ENCODE data around the gene PNRC1.
"Not testable (repeated sequence)": the region's sequence is repeated elsewhere in the genome, so short reads cannot be mapped to it uniquely, and the experiment has no call there.

PNRC1 gene

DNA sequence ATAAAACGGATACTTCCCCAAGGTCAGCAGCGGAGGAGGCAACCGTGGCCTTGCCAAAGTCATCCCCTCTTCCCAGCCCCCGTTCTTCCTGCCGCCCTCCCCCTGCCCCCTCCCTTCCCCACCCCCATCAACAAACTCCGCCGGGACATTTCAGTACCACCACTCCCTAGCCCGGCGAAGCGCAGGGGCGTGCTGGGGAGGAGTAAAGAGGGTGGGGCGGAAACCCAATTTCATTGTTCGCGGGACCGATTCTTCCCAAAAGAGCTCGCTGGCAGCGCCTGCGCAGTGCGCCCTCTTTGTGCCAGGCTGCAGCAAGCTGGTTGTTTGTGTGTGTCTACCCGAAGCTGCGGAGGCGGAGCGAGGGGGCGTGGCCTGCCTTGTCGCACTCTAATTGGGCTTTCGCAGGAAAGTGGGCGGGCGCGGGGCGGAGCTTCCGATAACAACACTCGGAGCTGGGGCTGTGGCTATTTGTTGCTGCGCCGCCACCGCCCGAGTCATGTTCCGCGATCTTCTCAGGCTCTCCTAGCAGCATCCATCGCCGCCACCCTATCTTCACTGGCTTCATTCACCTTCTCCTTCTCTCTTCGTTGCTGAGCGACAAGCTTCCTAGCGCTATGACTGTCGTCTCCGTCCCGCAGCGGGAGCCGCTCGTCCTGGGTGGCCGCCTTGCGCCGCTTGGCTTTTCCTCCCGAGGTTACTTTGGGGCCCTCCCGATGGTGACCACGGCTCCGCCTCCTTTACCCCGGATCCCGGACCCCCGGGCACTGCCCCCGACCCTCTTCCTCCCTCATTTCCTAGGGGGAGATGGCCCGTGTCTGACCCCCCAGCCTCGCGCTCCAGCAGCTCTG is at the start of gene PNRC1:
Gene PNRC1, plus strand, starts transcription at position 471 of the 848 bp plus-strand sequence. Its CDS starts 144 bp downstream, at position 615.
- DNase-seq (ENCODE audit: low read depth) = peak; percentile 100

DNA sequence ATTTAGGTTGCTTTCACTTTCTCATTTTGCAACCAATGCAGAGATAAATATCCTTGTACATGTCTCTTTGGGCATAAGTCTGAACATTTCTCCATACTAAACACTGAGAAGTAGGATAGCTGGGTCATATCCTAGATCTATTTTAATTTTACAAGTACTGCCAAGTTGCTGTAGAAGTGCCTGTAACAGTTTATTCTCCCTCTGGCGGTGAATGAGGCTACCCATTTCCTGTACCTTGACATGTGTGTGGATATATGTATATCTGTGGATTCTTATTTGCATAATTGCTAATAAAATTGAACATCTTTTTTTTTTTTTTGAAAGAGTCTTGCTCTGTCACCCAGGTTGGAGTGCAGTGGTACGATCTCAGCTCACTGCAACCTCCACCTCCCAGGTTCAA is 48.0 kb upstream of the PNRC1 start:
- no peak for DNase-seq (ENCODE audit: low read depth)

DNA sequence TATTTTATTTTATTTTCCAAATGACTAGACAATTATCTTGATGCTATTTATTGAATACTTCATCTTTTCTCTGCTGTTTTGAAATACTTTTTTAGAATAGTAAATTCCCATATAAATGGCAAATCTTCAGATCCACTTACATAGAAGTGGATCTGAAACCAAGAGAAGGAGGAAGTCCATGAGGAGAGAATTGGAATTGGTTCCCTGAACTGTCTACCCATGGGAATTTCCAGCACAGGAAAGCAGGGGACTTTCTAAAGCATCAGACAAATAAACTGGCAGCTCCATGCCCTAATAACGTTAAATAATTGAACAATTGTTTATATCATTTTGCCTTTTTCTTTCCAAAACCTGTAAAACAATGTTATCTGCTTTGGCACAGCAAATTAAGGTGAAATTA is 47.1 kb upstream of the PNRC1 start:
- no peak for DNase-seq (ENCODE audit: low read depth)

DNA sequence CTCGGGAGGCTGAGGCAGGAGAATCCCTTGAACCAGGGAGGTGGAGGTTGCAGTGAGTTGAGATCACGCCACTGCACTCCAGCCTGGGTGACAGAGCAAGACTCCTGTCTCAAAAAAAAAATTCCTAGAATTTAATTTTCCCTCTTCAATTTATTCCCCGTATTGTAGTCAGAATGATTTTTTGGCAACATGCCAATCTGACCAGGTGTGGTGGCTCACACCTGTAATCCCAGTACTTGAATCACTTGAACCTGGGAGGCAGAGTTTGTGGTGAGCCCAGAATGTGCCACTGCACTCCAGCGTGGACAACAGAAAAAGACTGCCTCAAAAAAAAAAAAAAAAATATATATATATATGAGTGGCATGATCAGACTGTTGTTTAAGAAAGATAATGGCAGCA is 46.4 kb upstream of the PNRC1 start:
- DNase-seq (ENCODE audit: low read depth) = not testable (repeated sequence)

DNA sequence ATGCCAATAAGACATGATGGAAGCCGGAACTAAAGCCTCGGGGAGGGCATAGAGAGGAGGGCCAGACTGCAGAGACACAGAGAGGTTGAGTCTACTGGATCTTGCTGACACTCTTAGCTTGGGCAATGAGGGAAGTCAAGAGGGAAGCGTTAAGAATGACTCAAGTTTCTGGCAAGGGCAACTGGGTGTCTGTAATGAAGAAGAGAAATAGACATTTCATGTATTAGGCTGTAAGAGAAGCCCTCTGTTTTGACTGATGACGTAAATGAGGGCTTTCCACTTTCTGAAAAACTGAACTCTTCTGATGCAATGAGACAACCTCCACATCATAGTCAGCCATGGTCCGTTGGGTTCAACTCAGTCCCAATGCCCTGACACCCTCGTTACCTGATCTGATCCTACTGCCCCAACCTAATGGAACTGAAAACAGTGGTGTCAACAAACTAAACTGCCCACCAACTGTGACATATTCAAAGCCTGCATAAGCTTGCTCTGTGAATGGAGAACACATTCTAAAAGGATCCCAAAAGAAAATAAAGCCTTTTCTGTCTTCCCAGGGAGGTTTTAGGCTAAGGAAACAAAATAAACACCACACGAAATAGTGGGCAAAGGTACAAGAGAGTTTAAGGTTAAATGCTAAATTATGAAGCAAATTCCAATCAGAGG is 45.8 kb upstream of the PNRC1 start:
- DNase-seq (ENCODE audit: low read depth) = no peak

DNA sequence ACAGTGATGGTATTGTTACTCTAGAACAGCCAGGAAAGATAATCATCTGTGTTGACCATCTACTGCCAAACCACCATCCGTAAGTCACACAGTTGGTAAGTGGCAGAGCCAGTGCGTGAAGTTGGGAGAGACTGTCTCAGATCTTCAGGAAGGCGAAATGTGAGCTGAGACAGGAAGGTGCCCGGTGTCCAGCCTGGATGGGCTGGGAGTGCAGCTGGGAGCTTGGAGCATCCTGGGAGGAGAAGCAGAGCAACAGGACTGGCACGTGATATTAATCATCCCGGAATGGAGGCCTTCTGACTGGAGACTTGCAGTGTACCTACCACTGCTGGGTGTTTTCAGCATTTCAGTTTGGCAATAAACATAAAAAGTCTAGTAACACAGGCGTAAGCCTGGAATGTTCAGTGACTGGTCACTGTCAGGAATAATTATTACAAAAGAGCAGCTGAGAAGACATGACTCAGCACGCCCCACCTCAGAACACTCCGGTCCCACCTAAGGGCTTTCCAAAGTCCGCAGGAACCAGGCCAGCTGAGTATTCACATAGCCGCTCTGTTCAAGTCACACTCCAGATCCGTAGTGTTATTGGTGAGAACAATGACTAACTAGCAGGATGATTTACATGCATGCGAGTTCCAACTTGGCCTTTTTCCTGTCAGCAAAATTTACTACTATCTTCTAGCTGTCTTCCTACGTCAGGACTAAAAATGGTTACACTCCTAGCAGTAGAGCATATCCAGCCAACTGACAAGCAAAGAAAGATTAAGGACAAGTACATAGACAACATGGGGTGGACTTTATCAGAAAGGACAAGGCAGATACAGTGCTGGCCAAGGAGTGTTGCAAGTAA is 45.1 kb upstream of the PNRC1 start:
- no peak for DNase-seq (ENCODE audit: low read depth)

DNA sequence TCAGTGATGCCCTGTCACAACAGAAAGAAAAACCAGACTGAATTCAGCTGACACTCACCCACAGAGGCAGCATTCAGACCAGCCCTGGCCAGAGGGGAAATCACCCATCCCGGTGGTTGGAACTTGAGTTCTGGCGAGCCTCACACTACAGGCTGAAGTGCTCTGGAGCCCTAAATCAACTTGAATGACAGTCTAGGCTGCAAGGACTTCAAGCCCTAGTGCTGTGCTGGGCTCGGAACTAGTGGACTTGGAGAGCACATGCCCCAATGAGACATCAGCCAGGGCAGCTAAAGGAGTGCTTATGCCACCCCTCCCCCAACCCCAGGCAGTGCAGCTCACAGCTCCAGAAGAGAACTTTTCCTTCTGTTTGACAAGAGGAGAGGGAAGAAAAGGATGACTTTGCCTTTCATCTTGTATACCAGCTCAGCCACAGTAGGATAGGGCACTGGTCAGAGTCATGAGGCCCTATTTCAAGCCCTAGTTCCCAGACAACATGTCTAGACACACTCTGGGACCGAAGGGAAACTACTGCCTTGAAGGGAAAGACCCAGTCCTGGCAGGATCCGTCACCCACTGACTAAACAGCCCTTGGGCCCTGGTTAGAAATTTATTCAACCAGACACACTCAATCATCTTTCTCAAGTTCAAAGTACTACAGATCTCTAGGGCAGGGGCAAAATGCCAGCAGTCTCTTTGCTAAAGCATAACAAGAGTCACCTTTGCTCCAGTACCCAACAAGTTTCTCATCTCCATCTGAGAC is 43.2 kb upstream of the PNRC1 start:
- DNase-seq (ENCODE audit: low read depth) = no peak

DNA sequence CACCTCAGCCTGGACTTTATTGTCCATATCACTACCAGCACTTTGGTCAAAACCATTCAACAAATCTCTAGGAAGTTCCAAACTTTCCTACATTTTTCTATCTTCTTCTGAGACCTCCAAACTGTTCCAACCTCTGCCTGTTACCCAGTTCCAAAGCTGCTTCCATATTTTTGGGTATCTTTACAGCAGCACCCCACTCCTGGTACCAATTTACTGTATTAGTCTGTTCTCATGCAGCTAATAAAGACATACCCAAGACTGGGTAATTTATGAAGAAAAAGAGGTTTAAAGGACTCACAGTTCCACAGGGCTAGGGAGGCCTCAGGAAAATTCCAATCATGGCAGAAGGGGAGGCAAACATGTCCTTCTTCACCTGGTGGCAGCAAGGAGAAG is 42.7 kb upstream of the PNRC1 start:
- not testable (repeated sequence) for DNase-seq (ENCODE audit: low read depth)

DNA sequence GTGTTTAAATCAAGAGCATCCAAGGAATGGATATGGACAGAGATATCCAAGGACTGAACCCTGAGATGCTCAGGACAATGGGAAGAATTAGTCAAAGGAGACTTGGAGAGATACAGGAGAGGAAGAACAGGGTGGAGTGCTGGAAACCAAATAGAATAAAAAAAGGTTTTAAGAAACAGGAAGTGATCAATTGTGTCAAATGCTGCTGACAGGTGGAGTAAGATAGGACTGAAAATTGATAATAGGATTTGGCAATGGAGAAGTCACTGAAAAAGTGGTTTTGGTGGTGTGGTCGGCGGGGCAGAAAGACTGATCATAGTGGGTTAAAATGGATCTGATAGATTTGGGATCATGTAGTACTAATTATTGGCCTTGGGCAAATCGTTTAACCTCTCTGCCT is 37.9 kb upstream of the PNRC1 start:
- DNase-seq (ENCODE audit: low read depth) = no peak

DNA sequence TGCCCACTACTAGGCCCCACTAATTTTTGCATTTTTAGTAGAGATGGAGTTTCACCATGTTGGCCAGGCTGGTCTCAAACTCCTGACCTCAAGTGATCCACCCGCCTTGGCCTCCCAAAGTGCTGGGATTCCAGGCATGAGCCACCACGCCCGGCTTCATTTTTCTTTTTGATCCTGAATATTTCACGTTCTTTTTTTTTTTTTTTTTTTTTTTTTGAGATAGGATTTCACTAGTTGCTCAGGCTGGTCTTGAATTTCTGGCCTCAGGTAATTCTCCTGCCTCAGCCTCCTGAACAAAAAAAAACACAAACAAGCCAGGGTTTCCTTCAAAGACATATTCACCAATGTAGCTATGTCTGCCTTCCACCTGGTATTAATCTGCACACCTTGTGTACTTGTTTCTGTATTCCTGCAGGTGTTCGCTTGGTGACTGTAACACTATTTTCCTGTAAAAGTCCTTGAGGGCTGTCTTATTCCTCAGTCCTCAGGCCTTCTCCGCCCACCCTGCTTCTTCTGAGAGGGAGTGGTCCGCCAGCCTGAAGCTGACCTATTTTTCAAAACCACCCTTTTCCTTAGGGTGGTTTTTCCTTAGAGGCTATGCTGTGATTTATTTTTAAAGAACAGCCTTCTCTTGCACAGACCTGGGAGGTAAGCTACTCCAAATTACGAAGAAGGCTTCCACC is 36.1 kb upstream of the PNRC1 start:
- DNase-seq (ENCODE audit: low read depth) = no peak

DNA sequence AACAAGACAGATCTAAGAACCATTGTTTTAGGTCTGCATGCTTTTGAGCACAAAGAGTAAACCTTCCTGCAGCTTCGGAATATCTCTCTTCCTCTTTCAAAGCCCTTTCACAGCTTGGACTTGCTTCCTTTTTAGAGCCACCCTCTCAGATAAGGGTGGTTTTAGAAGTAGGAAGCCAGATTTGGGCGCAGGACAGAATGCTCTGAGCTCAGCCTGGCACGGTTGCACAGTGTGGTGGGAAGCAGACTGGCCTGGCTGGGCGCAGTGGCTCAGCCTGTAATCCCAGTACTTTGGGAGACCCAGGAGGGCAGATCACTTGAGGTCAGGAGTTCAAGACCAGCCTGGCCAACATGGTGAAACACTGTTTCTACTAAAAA is 35.6 kb upstream of the PNRC1 start:
- DNase-seq (ENCODE audit: low read depth) = no peak

DNA sequence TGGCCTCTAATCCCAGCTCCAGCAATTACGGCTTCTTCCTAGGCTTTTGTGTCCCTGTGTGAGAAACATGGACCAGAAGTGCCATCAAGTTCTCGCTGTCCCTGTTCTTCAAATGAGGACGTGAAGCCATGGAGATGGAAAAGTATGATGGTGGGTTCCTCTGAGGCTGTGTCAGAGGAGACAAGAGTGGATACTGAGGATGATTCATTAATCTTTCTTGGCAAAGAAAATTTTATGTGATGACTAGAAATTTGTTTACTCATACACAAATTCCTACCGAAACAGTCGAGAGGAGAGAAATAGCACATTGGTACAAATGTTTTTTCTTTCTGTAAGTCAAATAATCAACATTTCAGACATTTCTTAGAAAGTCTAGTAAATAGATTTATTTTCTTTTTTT is 35.0 kb upstream of the PNRC1 start:
- DNase-seq (ENCODE audit: low read depth) = no peak

DNA sequence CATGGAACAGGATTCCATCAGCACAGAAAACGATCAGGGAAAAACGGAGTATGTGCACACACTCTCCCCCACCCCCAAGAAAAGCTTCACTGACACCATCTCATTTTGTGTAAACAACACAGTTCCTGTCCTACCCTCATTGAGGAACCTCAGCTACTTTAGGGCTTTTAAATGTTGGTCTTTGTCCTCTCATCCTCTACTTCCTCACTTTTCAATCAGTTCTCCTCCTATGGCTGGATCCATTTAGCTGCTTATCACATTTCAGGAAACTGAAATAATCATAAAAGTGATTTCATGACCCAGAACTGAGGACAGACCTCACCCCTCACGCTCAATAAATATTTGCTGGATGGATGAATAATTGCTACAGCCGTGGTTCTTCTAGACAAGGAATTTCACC is 33.1 kb upstream of the PNRC1 start:
- no peak for DNase-seq (ENCODE audit: low read depth)

DNA sequence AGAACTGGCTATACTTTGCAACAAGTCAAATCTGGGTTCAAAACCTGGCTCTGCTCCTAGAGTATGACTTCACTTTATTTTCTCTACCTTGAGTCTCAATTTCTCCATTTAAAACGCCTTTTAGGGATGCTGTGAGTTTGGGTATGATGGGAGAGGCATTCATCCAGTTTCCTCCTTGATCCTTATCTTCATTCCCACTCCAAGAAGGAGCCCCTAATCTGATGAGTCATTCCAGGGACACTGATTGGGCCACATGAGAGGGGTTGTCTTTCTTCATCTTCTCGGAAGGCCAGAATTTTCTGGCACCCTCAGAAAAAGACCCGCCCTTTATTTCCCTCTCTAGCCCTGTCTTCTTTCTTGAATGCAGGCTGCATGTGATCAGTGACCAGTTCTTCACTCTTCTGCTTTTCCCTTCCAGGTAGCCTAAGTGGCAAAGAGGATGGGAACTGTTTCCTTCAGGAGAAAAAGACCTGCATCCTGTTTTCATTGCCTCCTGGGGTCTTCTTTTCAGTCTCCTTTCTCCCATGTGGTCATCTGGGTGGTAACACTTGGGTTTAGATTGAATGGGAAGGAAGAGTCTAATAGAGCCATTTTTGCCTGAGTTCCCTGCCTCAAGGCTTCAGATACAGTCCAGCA is 32.1 kb upstream of the PNRC1 start:
- DNase-seq (ENCODE audit: low read depth) = no peak

DNA sequence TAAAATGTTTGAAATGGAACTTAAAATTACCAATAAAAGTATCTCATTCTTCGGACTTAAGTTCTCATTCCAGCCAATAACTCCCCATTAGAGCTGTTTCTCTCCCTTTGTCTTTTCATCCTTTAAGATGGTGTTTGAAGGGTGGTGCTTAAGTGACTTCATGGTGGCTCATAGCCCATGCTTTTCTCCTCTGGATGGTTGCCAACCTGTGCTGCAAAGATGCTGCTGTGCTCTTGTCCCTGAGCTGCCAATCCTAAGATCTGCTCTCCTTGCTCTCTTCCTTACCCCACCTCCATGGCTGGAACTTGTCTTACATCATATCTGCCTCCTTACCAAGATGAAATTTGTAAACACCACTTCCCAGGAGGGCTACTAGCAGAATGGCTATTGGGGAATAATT is 31.6 kb upstream of the PNRC1 start:
- DNase-seq (ENCODE audit: low read depth) = no peak

DNA sequence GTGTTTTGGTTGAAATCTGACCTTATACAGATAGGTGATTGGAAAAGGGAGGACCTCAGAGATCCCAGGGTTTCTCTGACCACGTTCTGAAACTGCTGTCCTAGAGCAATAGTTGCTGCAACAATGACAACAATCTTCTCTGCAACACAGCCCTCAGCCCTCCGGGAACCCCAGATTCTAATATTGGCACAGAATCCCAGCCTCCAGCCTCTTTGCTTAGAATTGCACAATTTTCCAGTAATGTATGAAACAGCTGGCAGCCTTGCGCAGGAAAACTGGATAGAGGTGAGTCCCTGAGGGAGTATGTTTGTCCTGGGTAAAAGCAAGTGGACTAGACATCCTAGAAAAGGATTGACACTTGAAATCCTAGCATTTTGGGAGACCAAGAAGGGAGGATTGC is 30.4 kb upstream of the PNRC1 start:
- DNase-seq (ENCODE audit: low read depth) = no peak

DNA sequence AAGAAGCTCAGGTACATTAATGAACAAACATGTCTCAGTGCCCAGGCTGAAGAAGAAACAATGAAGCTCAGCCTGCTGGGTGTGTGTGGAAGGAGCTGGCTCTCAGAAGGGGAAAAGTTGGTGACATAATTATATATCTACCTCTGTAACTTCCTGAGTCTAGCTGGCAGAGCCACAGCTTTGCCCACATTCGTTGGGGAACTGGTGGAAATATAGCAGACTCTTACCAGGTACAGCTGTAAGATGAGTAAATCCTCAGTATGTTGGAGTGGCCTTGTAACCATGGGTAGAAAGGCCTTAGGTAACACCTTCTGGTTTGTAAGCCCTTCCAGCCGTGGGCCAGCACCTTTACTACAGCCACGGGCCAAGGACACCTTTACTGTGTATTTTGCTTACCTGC is 29.9 kb upstream of the PNRC1 start:
- DNase-seq (ENCODE audit: low read depth) = no peak

DNA sequence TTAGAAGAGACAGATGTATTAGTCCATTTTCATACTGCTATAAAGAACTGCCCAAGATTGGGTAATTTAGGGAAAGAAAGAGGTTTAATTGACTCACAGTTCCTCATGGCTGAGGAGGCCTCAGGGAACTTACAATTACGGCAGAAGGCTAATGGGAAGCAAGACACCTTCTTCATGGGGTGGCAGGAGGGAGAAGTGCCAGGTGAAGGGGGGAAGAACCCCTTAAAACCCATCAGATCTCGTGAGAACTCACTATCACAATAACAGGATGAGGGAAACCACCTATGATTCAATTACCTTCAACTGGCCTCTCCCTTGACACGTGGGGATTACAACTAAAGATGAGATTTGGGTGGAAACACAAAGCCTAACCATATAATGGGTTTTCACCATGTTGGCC is 28.9 kb upstream of the PNRC1 start:
- no peak for DNase-seq (ENCODE audit: low read depth)

DNA sequence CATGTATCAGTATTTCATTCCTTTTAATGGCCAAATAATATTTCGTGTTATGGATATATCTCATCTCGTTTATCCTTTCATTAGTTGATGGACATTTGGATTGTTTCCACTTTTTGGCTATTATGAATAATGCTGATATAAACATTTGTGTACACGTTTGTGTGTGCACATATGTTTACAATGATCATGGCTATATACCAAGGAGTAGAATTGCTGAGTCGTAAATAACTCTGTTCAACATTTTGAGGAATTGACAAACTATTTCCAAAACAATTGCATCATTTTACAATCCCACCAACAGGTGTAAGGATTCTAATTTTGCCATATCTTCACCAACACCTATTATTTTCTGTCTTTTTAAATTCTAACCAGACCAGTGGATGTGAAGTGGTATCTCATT is 26.3 kb upstream of the PNRC1 start:
- no peak for DNase-seq (ENCODE audit: low read depth)

DNA sequence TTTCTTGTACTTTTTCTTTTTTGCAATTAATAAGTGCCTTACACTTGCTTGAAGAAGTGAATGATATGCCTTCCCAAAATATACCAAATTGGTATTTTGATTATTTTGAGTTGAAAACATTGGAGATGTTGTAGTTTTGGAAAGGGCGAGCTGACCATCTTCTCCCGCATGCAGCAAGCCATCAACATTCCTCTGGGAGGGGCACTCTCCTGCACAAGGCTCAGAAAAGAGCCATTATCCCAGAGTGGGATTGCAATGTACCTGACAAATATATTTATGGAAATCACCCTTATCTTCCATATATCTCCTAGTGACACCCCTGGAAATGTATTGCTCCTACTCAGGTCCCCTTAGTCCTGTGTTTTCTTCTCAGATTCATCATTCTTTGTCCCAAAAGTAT is 22.8 kb upstream of the PNRC1 start:
- DNase-seq (ENCODE audit: low read depth) = no peak

DNA sequence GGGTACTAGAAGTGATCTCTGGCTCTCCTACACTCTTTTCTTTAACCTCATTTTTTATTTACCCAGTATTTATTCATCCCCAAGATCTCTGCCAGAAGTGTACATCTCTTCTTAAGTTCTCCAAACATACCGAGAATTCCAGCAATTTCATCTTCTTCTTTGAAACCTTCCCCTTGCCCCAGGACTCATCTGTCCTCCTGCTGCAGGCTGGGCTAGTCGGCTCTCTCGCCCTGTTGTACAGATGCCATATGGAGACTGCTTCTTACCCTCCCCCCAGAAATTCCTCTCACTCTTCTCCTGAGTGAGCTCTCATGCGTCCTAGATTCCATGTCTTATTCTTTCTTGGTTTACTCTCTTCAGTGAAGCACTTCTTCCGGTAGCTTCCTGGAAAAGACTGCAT is 21.9 kb upstream of the PNRC1 start:
- no peak for DNase-seq (ENCODE audit: low read depth)
